H9 (cell line): ENCODE measurements around the gene OTOF. TPM values are rescaled to one million over a fixed set of nuclear protein-coding genes. Genes with fewer than 3 reads are reported as not detected.

Experiments used
- DNase-seq: peaks from one replicate; pipeline ENCODE4 v3.0.0-alpha.2; 2017
- H2AFZ ChIP-seq: one replicate; pipeline ENCODE4 v1.6.1; 2013; ENCODE audit warnings: mild to moderate bottlenecking, low read length, control low read depth, moderate library complexity
- H2AK5ac ChIP-seq: 2 replicates; pipeline ENCODE4 v1.6.1; 2013; ENCODE audit warnings: low read length, control low read depth, mixed read lengths; ENCODE audit not compliant: insufficient read length
- H2BK120ac ChIP-seq: one replicate; pipeline ENCODE4 v1.6.1; 2013; ENCODE audit warnings: low read depth, mild to moderate bottlenecking, low read length, control low read depth, inconsistent platforms; ENCODE audit not compliant: poor library complexity, severe bottlenecking
- H2BK12ac ChIP-seq: 2 replicates; pipeline ENCODE4 v1.6.1; 2013; ENCODE audit warnings: low read length, control low read depth, mixed read lengths, low read depth; ENCODE audit not compliant: insufficient read length
- H2BK15ac ChIP-seq: 2 replicates; pipeline ENCODE4 v1.6.1; 2013; ENCODE audit warnings: low read depth, low read length, control low read depth
- H2BK20ac ChIP-seq: one replicate; pipeline ENCODE4 v1.6.1; 2013; ENCODE audit warnings: low read depth, mild to moderate bottlenecking, low read length, control low read depth, inconsistent platforms; ENCODE audit not compliant: poor library complexity, severe bottlenecking
- H2BK5ac ChIP-seq: 2 replicates; pipeline ENCODE4 v1.6.1; 2013; ENCODE audit warnings: low read length, control low read depth, mixed read lengths; ENCODE audit not compliant: insufficient read length
- H3K14ac ChIP-seq: 2 replicates; pipeline ENCODE4 v1.6.1; 2013; ENCODE audit warnings: low read length, control low read depth; ENCODE audit not compliant: insufficient read depth
- H3K18ac ChIP-seq: 2 replicates; pipeline ENCODE4 v1.6.1; 2013; ENCODE audit warnings: low read depth, mild to moderate bottlenecking, mixed read lengths, low read length, control low read depth; ENCODE audit not compliant: insufficient read length
- H3K23ac ChIP-seq: 2 replicates; pipeline ENCODE4 v1.6.1; 2013; ENCODE audit warnings: low read length, control low read depth, mixed read lengths, low read depth; ENCODE audit not compliant: insufficient read length
- H3K23me2 ChIP-seq: 2 replicates; pipeline ENCODE4 v1.6.1; 2013; ENCODE audit warnings: low read depth, mild to moderate bottlenecking, mixed read lengths, low read length, control low read depth; ENCODE audit not compliant: insufficient read length, poor library complexity, severe bottlenecking
- H3K27ac ChIP-seq: 2 replicates; pipeline ENCODE4 v1.5.1; 2013; ENCODE audit warnings: low read length, control low read depth, mixed read lengths, low read depth; ENCODE audit not compliant: insufficient read length
- H3K27me3 ChIP-seq: 2 replicates; pipeline ENCODE4 v1.6.1; 2013; ENCODE audit warnings: low read length, control low read depth, inconsistent platforms; ENCODE audit not compliant: insufficient read depth
- H3K4ac ChIP-seq: 2 replicates; pipeline ENCODE4 v1.6.1; 2013; ENCODE audit warnings: low read depth, mild to moderate bottlenecking, control low read depth, inconsistent platforms, low read length, moderate library complexity
- H3K4me1 ChIP-seq: 2 replicates; pipeline ENCODE4 v1.6.1; 2013; ENCODE audit warnings: low read length, control low read depth, inconsistent platforms; ENCODE audit not compliant: insufficient read depth
- H3K4me2 ChIP-seq: 2 replicates; pipeline ENCODE4 v1.6.1; 2013; ENCODE audit warnings: low read length, control low read depth, mixed read lengths; ENCODE audit not compliant: insufficient read length, insufficient read depth
- H3K56ac ChIP-seq: 2 replicates; pipeline ENCODE4 v1.6.1; 2013; ENCODE audit warnings: low read depth, mild to moderate bottlenecking, mixed read lengths, low read length, control low read depth; ENCODE audit not compliant: insufficient read length
- H3K79me1 ChIP-seq: 2 replicates; pipeline ENCODE4 v1.6.1; 2013; ENCODE audit warnings: low read depth, mild to moderate bottlenecking, moderate library complexity, low read length, control low read depth, inconsistent platforms; ENCODE audit not compliant: insufficient read depth, poor library complexity, severe bottlenecking
- H3K79me2 ChIP-seq: 2 replicates; pipeline ENCODE4 v1.6.1; 2013; ENCODE audit warnings: low read length, control low read depth, inconsistent platforms; ENCODE audit not compliant: insufficient read depth
- H3K9ac ChIP-seq: 2 replicates; pipeline ENCODE4 v1.6.1; 2013; ENCODE audit warnings: low read length, control low read depth, mixed read lengths; ENCODE audit not compliant: insufficient read length; ENCODE audit errors: extremely low read depth
- H3K9me3 ChIP-seq: one replicate; pipeline ENCODE4 v1.6.1; 2013; ENCODE audit warnings: low read depth, low read length, inconsistent platforms; ENCODE audit not compliant: control insufficient read depth
- H3T11ph ChIP-seq: one replicate; pipeline ENCODE4 v1.6.1; 2013; ENCODE audit warnings: mild to moderate bottlenecking, low read length, control low read depth, inconsistent platforms
- H4K20me1 ChIP-seq: one replicate; pipeline ENCODE4 v1.6.1; 2013; ENCODE audit not compliant: control insufficient read depth, insufficient read length, insufficient read depth
- H4K5ac ChIP-seq: 2 replicates; pipeline ENCODE4 v1.6.1; 2013; ENCODE audit warnings: low read depth, mild to moderate bottlenecking, mixed read lengths, low read length, control low read depth; ENCODE audit not compliant: insufficient read length
- H4K8ac ChIP-seq: replicated peaks from 2 replicates; pipeline ENCODE4 v1.6.1; 2013; ENCODE audit warnings: low read length, control low read depth, mixed read lengths, low read depth; ENCODE audit not compliant: insufficient read length
- H4K91ac ChIP-seq: 2 replicates; pipeline ENCODE4 v1.6.1; 2013; ENCODE audit warnings: low read depth, mild to moderate bottlenecking, moderate library complexity, mixed read lengths, low read length, control low read depth; ENCODE audit not compliant: insufficient read length
- H3K27ac Mint-ChIP-seq, 3 experiments: 2 replicates in 2 of 3; 3 replicates in 1 of 3; pipeline ENCODE4 v1.8.0; 2020 to 2021; ENCODE audit warnings: mixed read lengths in 3 of 3, mild to moderate bottlenecking in 1 of 3, moderate library complexity in 1 of 3
- H3K27me3 Mint-ChIP-seq: 2 replicates; pipeline ENCODE4 v1.8.0; 2021; ENCODE audit warnings: low read depth, mild to moderate bottlenecking, moderate library complexity, mixed read lengths
- H3K36me3 Mint-ChIP-seq, 3 experiments: 2 replicates in 2 of 3; 3 replicates in 1 of 3; pipeline ENCODE4 v1.8.0; 2020 to 2021; ENCODE audit warnings: low read depth in 3 of 3, mixed read lengths in 3 of 3; ENCODE audit not compliant: insufficient read depth in 1 of 3
- H3K4me1 Mint-ChIP-seq, 2 experiments: 2 replicates each; pipeline ENCODE4 v1.8.0; 2020; ENCODE audit warnings: mixed read lengths in 2 of 2
- H3K4me3 Mint-ChIP-seq, 2 experiments: 2 replicates in 1 of 2; 3 replicates in 1 of 2; pipeline ENCODE4 v1.8.0; 2020 to 2021; ENCODE audit warnings: mild to moderate bottlenecking in 2 of 2, mixed read lengths in 2 of 2, moderate library complexity in 1 of 2
- H3K9me3 Mint-ChIP-seq, 2 experiments: 2 replicates in 1 of 2; 3 replicates in 1 of 2; pipeline ENCODE4 v1.8.0; 2020; ENCODE audit warnings: mild to moderate bottlenecking in 2 of 2, mixed read lengths in 2 of 2, moderate library complexity in 1 of 2
- CTCF ChIP-seq: fragments of 200-600 bp; sonication (generic); conservative IDR thresholded peaks from 3 replicates; pipeline ENCODE4 v1.8.0; 2021; ENCODE audit warnings: antibody characterized with exemption, mild to moderate bottlenecking
- WGBS: extraction: QIAGEN DNeasy Blood & Tissue Kit; methylation state at CpG from one replicate; pipeline ENCODE4 v1.1.7; 2013; ENCODE audit warnings: missing lambda C conversion rate, low lambda C conversion rate, mixed read lengths; ENCODE audit not compliant: insufficient read length; ENCODE audit errors: extremely low coverage; 5-methylcytosine and 5-hydroxymethylcytosine counted together
- total RNA-seq: library from RNA; stranded (reverse); gene quantifications from 2 replicates; pipeline ENCODE4 v1.2.1, GENCODE V29; 2021

OTOF gene
- total RNA-seq, 1 experiment from 2014 or later: 0.35 TPM

- H3K9ac ChIP-seq: no peak overlapping the region
- no peak overlapping the region for H3K14ac ChIP-seq
- H4K5ac ChIP-seq: no peak overlapping the region
- no peak overlapping the region for H3K4ac ChIP-seq
- H2BK120ac ChIP-seq: no peak overlapping the region
- peaks cover 6% of the 10 kb centered on the region for H3K27me3 Mint-ChIP-seq
- no peak overlapping the region for H2BK20ac ChIP-seq
- no peak overlapping the region for H4K91ac ChIP-seq
- H4K8ac ChIP-seq: no peak overlapping the region
- H4K20me1 ChIP-seq: no peaks in the 10 kb centered on the region
- H3K4me2 ChIP-seq: no peak overlapping the region
- H3K27ac Mint-ChIP-seq: no peak overlapping the region
- no peak overlapping the region for H3K56ac ChIP-seq
- H3K79me2 ChIP-seq: no peaks in the 10 kb centered on the region
- WGBS: no CpG with 5 or more reads among the region's 14 CpGs
- peaks cover 8 to 14% of the 10 kb centered on the region in 2 experiments for H3K4me1 Mint-ChIP-seq
- H3K36me3 Mint-ChIP-seq: peaks cover 0 to 2% (median 0%) of the 10 kb centered on the region in 3 experiments; a peak in 2 of 7 replicates
- H3K23ac ChIP-seq: no peak overlapping the region
- TF ChIP-seq CTCF: no peak
- H2BK15ac ChIP-seq: no peak overlapping the region
- no peak overlapping the region for H2BK12ac ChIP-seq
- no peak overlapping the region for H3K18ac ChIP-seq
- no peak overlapping the region for H3T11ph ChIP-seq
- H3K4me3 Mint-ChIP-seq: no peak overlapping the region
- H3K9me3 ChIP-seq: no peaks in the 10 kb centered on the region
- no peak overlapping the region for H2AK5ac ChIP-seq
- H2BK5ac ChIP-seq: no peak overlapping the region
- no peak overlapping the region for H3K27ac ChIP-seq
- no peaks in the 10 kb centered on the region for H3K27me3 ChIP-seq
- no peak for DNase-seq
- H3K9me3 Mint-ChIP-seq: peaks cover 0 to 4% of the 10 kb centered on the region in 2 experiments; a peak in 1 of 5 replicates
- H3K79me1 ChIP-seq: no peaks in the 10 kb centered on the region
- no peaks in the 10 kb centered on the region; the same call in 1 of the 2 replicates for H3K4me1 ChIP-seq
- no peak overlapping the region for H2AFZ ChIP-seq
- no peaks in the 10 kb centered on the region for H3K23me2 ChIP-seq
Observed at GRCh38 chr2:26474261-26474785, 3.6 kb downstream of the OTOF start.
